ENCODE data around the gene VWA2. TPM values are rescaled to one million over a fixed set of nuclear protein-coding genes. Genes with fewer than 3 reads are reported as not detected.

The VWA2 gene
- total RNA-seq, 4 donors from 2014 or later = 2.9 to 5.7 (median 4.9) TPM

GRCh38 chr10:114322344-114322743 is 83.3 kb downstream of the VWA2 start:
- no peak overlapping the region for H3K4me3 ChIP-seq
- WGBS, 2 donors = 75 to 87% methylated on average over 5 of the region's 5 CpGs
- H3K27me3 ChIP-seq = no peaks in the 10 kb centered on the region
- peak overlapping the region in 2 of 4 donors; percentile 78 to 84 for H3K27ac ChIP-seq
- TF ChIP-seq POLR2A (IDR thresholded peaks at IDR 0.05) (no peak), CTCF (IDR thresholded peaks at IDR 0.05) (no peak)
- H3K36me3 ChIP-seq = peaks cover 0 to 24% (median 0%) of the 10 kb centered on the region in 3 donors
- H3K9me3 ChIP-seq = no peaks in the 10 kb centered on the region
- intact Hi-C loops (cut with DNase I) = no loop called here
- H3K4me1 ChIP-seq = peaks cover 6 to 35% (median 11%) of the 10 kb centered on the region in 3 donors
- DNase-seq = no peak

GRCh38 chr10:114323023-114323422 is 84.0 kb downstream of the VWA2 start:
- 31 to 85% methylated on average over 2 to 5 of the region's 5 CpGs for WGBS, 2 donors
- peaks cover 0 to 28% (median 0%) of the 10 kb centered on the region in 3 donors for H3K36me3 ChIP-seq
- H3K4me1 ChIP-seq = peaks cover 6 to 35% (median 11%) of the 10 kb centered on the region in 3 donors
- no peak for DNase-seq
- TF ChIP-seq CTCF (IDR thresholded peaks at IDR 0.05) (no peak), POLR2A (IDR thresholded peaks at IDR 0.05) (no peak)
- no peak overlapping the region for H3K27ac ChIP-seq
- no peaks in the 10 kb centered on the region for H3K27me3 ChIP-seq
- H3K4me3 ChIP-seq = no peak overlapping the region
- intact Hi-C loops (cut with DNase I) = no loop called here
- H3K9me3 ChIP-seq = no peaks in the 10 kb centered on the region

GRCh38 chr10:114326795-114327194 is 87.7 kb downstream of the VWA2 start:
- Histone ChIP-seq H3K27ac (no peak overlapping the region), H3K27me3 (no peaks in the 10 kb centered on the region), H3K36me3 (peaks cover 0 to 38% (median 0%) of the 10 kb centered on the region in 3 donors), H3K4me3 (no peak overlapping the region), H3K4me1 (peaks cover 0 to 27% (median 11%) of the 10 kb centered on the region in 3 donors), H3K9me3 (no peaks in the 10 kb centered on the region)
- intact Hi-C loops (cut with DNase I) = no loop called here
- no peak for TF ChIP-seq POLR2A (IDR thresholded peaks at IDR 0.05)
- no peak for TF ChIP-seq CTCF (IDR thresholded peaks at IDR 0.05)
- DNase-seq = no peak
- WGBS, 2 donors = 65 to 89% methylated on average over 2 of the region's 2 CpGs

- no peak for DNase-seq
- no peaks in the 10 kb centered on the region for H3K9me3 ChIP-seq
- H3K27ac ChIP-seq = no peak overlapping the region
- H3K27me3 ChIP-seq = no peaks in the 10 kb centered on the region
- peaks cover 0 to 31% (median 0%) of the 10 kb centered on the region in 3 donors for H3K36me3 ChIP-seq
- no peak overlapping the region for H3K4me3 ChIP-seq
- H3K4me1 ChIP-seq = peaks cover 10 to 29% (median 15%) of the 10 kb centered on the region in 3 donors
- 72 to 85% methylated on average over 2 to 5 of the region's 15 CpGs for WGBS, 2 donors
- intact Hi-C loops (cut with DNase I) = no loop called here
- TF ChIP-seq CTCF (IDR thresholded peaks at IDR 0.05) (no peak), POLR2A (IDR thresholded peaks at IDR 0.05) (no peak)
These were observed 88.7 kb downstream of the VWA2 start for GRCh38 chr10:114327537-114328440.

- no peak for DNase-seq
- Histone ChIP-seq H3K4me1 (peaks cover 12 to 36% (median 16%) of the 10 kb centered on the region in 3 donors), H3K27ac (no peak overlapping the region), H3K27me3 (no peaks in the 10 kb centered on the region), H3K4me3 (no peak overlapping the region), H3K9me3 (no peaks in the 10 kb centered on the region), H3K36me3 (peaks cover 0 to 25% (median 0%) of the 10 kb centered on the region in 3 donors)
- intact Hi-C loops (cut with DNase I) = no loop called here
- 87% methylated on average over 4 of the region's 6 CpGs; no CpG with 5 or more reads in 1 of the 2 donors for WGBS, 2 donors
- no peak for TF ChIP-seq CTCF (IDR thresholded peaks at IDR 0.05)
- no peak for TF ChIP-seq POLR2A (IDR thresholded peaks at IDR 0.05)
These were observed 89.4 kb downstream of the VWA2 start for GRCh38 chr10:114328441-114328812.

Measured in esophagus squamous epithelium (tissue), 5 donors.